ENCODE data around the gene P4HA2. TPM values are rescaled to one million over a fixed set of nuclear protein-coding genes. Genes with fewer than 3 reads are reported as not detected.
A peak's percentile ranks its signal among the peaks of the same experiment; 100 is the strongest.

P4HA2 gene
- total and polyA plus RNA-seq, 2 of the 13 experiments (the other 11 are each of a cell fraction or from before 2014, with no cell fraction given) = 37.7 to 126 TPM

GRCh38 chr5:132227485-132228240 lies at the start of gene P4HA2 (continued):
- no peak for TF ChIP-seq E2F1 (CRISPR knock-in tag; IDR thresholded peaks at IDR 0.05)
- no peak for TF ChIP-seq MAFF (IDR thresholded peaks at IDR 0.05; ENCODE audit: low read depth, low read length)
- no peak for TF ChIP-seq DBP (CRISPR knock-in tag; IDR thresholded peaks at IDR 0.05; ENCODE audit: not compliant biosample characterization)
- no peak for TF ChIP-seq ZNF841 (CRISPR knock-in tag; IDR thresholded peaks at IDR 0.05; ENCODE audit: borderline replicate concordance)
- no peak for TF ChIP-seq ZNF552 (CRISPR knock-in tag; IDR thresholded peaks at IDR 0.05; ENCODE audit: borderline replicate concordance)
- TF ChIP-seq, protein P1, sequence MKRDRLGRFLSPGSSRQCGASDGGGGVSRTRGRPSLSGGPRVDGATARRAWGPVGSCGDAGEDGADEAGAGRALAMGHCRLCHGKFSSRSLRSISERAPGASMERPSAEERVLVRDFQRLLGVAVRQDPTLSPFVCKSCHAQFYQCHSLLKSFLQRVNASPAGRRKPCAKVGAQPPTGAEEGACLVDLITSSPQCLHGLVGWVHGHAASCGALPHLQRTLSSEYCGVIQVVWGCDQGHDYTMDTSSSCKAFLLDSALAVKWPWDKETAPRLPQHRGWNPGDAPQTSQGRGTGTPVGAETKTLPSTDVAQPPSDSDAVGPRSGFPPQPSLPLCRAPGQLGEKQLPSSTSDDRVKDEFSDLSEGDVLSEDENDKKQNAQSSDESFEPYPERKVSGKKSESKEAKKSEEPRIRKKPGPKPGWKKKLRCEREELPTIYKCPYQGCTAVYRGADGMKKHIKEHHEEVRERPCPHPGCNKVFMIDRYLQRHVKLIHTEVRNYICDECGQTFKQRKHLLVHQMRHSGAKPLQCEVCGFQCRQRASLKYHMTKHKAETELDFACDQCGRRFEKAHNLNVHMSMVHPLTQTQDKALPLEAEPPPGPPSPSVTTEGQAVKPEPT (CRISPR knock-in tag; IDR thresholded peaks at IDR 0.05; ENCODE audit: low read depth) = no peak; the same call in 1 of the 2 replicates
- TF ChIP-seq FOXK1 (CRISPR knock-in tag; IDR thresholded peaks at IDR 0.05; ENCODE audit: borderline replicate concordance, low read depth) = peak; percentile 23; the same call in 1 of the 2 replicates
- 0 out of 2 replicates have a peak, but pooled peaks have one; percentile 9 for TF ChIP-seq PPARG (CRISPR knock-in tag; conservative IDR thresholded peaks at IDR 0.05)
- TF ChIP-seq, protein P2, sequence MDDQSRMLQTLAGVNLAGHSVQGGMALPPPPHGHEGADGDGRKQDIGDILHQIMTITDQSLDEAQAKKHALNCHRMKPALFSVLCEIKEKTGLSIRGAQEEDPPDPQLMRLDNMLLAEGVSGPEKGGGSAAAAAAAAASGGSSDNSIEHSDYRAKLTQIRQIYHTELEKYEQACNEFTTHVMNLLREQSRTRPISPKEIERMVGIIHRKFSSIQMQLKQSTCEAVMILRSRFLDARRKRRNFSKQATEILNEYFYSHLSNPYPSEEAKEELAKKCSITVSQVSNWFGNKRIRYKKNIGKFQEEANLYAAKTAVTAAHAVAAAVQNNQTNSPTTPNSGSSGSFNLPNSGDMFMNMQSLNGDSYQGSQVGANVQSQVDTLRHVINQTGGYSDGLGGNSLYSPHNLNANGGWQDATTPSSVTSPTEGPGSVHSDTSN (CRISPR knock-in tag; IDR thresholded peaks at IDR 0.05; ENCODE audit: borderline replicate concordance) = no peak
- TF ChIP-seq ZNF234 (CRISPR knock-in tag; conservative IDR thresholded peaks at IDR 0.05) = no peak
- TF ChIP-seq SPEN (CRISPR knock-in tag; IDR thresholded peaks at IDR 0.05; ENCODE audit: low read depth) = peak; percentile 81
- TF ChIP-seq ZNF710 (CRISPR knock-in tag; IDR thresholded peaks at IDR 0.05; ENCODE audit: borderline replicate concordance) = no peak
- TF ChIP-seq PHB2 (IDR thresholded peaks at IDR 0.05; ENCODE audit: partially characterized antibody) = no peak
- TF ChIP-seq, protein P3, sequence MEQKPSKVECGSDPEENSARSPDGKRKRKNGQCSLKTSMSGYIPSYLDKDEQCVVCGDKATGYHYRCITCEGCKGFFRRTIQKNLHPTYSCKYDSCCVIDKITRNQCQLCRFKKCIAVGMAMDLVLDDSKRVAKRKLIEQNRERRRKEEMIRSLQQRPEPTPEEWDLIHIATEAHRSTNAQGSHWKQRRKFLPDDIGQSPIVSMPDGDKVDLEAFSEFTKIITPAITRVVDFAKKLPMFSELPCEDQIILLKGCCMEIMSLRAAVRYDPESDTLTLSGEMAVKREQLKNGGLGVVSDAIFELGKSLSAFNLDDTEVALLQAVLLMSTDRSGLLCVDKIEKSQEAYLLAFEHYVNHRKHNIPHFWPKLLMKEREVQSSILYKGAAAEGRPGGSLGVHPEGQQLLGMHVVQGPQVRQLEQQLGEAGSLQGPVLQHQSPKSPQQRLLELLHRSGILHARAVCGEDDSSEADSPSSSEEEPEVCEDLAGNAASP (CRISPR knock-in tag; IDR thresholded peaks at IDR 0.05; ENCODE audit: borderline replicate concordance) = no peak
- no peak for TF ChIP-seq MTF2 (CRISPR knock-in tag; IDR thresholded peaks at IDR 0.05; ENCODE audit: borderline replicate concordance)
- TF ChIP-seq EED (CRISPR knock-in tag; IDR thresholded peaks at IDR 0.05) = peak; percentile 56; the same call in 1 of the 2 replicates
- peak; percentile 88 for TF ChIP-seq ZNF883 (CRISPR knock-in tag; IDR thresholded peaks at IDR 0.05; ENCODE audit: not compliant biosample characterization)
- TF ChIP-seq ZKSCAN1 (IDR thresholded peaks at IDR 0.05; ENCODE audit: low read length) = no peak
- TF ChIP-seq SMARCE1 (IDR thresholded peaks at IDR 0.05; ENCODE audit: borderline replicate concordance) = no peak
